ENCODE results near the gene PTEN.

DNA sequence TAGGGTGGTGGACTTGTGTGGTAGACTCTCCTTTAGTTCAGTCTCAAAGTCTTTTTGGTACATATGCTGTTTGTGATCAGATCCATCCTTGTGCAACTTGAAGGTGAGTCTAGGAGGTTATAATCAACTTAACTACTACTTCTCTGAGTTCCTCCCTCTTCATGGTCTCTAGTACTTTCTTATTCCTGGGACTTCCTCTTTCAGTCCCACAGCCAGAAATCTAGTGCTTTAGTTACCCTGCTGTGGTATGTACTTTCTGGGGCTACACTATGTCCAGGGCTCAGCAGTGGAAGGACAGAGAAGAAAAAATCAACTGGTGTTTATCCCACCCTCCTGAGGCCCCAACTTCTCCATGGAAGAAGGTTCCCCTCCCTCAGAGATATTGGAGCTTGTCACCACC lies 26.0 kb upstream of the PTEN start:
- TF ChIP-seq EZH2phosphoT487 (IDR thresholded peaks at IDR 0.05) = no peak
- TF ChIP-seq EZH2 (IDR thresholded peaks at IDR 0.05) = no peak
